IPS-18c (cell line): ENCODE data around the gene CREB5.
"Not testable (repeated sequence)": the region's sequence is repeated elsewhere in the genome, so short reads cannot be mapped to it uniquely, and the experiment has no call there.

Experiments used
- H3K4me3 ChIP-seq: 2 replicates; pipeline ENCODE4 v1.7.0; 2013; ENCODE audit warnings: low read depth, mild to moderate bottlenecking, low read length, moderate library complexity; ENCODE audit not compliant: insufficient read depth
- H3K9me3 ChIP-seq: one replicate; pipeline ENCODE4 v1.6.1; 2013; ENCODE audit warnings: mild to moderate bottlenecking, low read length, moderate library complexity; ENCODE audit not compliant: control insufficient read depth, insufficient read depth

The CREB5 gene

GRCh38 chr7:28544453-28545117 lies 132.3 kb downstream of the CREB5 start:
- no peaks in the 10 kb centered on the region for H3K9me3 ChIP-seq
- H3K4me3 ChIP-seq: no peak overlapping the region

GRCh38 chr7:28546067-28546466 lies 133.7 kb downstream of the CREB5 start:
- no peaks in the 10 kb centered on the region for H3K9me3 ChIP-seq
- no peak overlapping the region for H3K4me3 ChIP-seq

DNA sequence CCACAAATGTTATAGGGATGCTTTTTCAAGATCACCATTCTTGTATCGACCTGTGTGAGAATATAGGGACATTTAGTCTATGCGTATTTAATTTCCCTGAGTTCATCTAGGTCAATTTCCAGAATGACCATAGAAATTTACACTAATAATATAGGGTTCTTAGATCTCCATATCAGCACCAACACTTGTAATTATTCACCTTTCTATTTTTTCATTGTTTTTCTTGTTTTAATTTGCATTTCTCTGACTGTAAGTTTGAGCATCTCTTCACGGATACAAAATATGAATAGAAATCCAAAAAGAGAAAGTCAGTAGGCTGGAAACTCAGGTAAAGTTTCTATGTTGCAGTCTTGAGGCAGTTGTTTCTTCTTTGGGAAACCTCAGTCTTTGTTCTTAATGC lies 134.8 kb downstream of the CREB5 start:
- Histone ChIP-seq H3K9me3 (no peaks in the 10 kb centered on the region), H3K4me3 (no peak overlapping the region)

DNA sequence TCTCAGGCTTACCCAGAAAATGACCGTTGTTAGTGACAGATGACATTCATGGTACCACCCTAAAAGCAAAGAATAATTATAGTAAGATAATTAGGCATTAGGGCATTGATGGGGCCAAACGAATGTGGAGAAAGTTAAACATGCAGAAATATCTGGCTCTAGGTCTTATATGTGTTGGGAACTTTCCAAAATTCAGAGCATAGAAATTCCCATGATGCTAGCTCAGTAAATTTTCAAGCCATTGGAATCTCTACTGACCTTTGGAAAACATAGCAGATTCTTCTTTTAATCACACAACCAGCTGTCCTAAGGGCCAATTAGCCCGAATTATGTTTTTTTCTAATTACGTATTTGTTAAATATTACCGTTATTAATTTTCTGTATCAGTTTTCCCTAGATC lies 136.1 kb downstream of the CREB5 start:
- Histone ChIP-seq H3K4me3 (no peak overlapping the region), H3K9me3 (no peaks in the 10 kb centered on the region)

GRCh38 chr7:28549998-28550397 lies 137.7 kb downstream of the CREB5 start:
- Histone ChIP-seq H3K4me3 (no peak overlapping the region), H3K9me3 (no peaks in the 10 kb centered on the region)

DNA sequence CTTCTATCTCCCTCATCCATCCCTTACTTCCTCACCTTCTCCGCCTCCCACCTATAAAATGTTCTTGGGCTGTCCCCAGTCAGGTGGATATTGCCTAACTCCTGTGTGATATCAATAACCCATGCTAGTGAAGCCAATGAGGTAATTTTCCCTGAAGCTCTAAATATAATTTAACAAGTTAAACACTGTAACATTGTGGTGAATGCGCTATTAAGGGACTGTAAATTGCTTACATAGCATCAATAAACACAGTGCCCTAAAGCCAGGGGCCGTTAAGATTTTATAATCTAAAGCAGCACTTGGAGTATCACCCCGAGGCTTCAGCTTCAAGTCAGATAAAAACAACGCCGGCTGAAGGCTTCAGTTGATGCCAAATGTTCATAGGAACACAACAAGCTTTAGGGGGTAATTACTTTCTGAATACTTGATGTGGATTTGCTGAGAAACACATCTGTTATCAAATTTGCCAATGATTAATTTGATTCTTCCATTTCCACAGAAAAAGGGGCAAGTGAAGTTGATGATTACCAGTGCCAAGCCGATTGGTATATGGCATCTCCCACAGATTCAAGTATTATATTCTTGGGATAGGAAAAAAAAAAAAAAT lies 138.4 kb downstream of the CREB5 start:
- H3K9me3 ChIP-seq: no peaks in the 10 kb centered on the region
- no peak overlapping the region for H3K4me3 ChIP-seq

DNA sequence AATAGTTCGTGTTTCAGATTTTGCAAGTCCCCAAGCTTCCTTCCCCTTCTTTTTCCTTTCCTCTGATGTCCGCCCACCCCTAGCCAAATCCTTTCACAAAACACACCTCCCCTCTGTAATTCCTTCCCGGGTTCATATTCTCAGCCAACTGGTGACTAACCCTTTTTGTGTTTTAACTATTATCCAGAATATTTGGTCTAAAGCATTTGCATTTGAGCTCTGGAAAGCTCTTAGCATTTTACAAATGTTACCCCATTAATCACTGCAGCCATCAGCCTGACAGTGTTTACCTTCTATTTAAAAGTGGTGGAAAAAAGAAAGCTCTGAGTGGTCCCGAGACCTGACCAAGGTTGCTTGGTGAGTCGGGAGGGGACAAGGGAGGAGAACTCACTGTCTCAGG lies 139.0 kb downstream of the CREB5 start:
- no peak overlapping the region for H3K4me3 ChIP-seq
- no peaks in the 10 kb centered on the region for H3K9me3 ChIP-seq

DNA sequence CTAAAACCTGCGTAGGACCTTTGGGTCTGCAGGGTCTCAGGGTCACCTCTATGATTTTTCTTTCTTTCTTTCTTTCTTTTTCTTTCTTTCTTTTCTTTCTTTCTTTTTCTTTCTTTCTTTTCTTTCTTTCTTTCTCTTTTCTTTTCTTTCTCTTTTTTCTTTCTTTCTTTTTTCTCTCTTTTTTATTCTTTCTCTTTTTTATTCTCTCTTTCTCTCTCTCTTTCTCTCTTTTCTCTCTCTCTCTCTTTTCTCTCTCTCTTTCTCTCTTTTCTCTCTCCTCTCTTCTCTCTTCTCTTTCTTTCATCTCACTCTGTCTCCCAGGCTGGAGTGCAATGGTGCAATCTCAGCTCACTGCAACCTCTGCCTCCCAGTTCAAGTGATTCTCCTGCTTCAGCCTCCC lies 139.4 kb downstream of the CREB5 start:
- not testable (repeated sequence) for H3K4me3 ChIP-seq, H3K9me3 ChIP-seq

DNA sequence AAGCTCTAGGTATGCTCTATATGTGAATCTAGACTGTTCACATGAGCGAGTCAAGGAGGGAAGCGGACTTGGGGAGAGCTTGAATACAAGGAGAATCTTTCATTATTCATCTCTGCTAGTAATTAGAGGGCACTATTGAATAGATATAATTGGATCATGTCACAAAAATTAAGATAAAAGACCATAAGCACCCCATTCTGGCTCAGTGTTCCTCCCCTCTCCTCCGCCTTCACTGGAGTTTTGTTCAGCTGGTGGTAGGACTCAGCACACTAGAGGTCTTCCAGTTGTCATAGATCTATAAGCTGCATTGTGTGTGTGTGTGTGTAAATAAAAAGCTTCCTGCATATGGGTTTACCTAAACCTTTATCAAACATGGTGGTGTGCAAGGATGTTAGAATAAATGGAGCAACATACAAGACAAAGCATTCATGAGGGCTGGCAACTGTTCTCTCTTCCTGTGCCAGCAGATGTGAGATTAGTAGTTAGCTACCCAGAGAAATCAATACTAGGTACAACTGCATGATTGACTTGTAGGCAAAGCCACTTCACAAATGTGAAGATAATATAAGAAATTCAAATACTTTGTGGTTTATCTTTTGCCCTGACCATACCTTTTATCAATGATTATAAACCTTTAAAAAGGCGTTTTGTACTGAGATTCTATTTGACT lies 142.6 kb downstream of the CREB5 start:
- Histone ChIP-seq H3K4me3 (no peak overlapping the region), H3K9me3 (no peaks in the 10 kb centered on the region)

DNA sequence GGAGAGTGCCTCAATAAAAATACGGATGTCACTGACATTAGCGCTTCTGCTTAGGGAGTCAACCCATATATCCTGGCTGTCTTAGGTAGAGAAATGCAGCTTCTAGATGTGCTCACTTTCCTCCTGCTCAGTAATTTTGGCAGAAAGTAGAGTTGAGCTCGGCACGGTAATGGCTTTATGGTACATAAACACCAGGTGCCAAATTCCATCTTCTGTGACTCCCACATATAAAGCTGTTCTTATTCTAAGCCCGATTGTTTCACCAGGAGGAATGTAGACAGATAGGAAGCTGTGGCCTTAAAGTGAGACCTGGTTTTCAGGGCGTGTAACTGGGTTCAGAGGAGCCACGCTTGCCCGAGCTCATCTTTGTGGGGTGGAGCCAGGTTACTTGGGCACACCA lies 143.7 kb downstream of the CREB5 start:
- H3K4me3 ChIP-seq: no peak overlapping the region
- no peaks in the 10 kb centered on the region for H3K9me3 ChIP-seq

GRCh38 chr7:28556671-28557070 lies 144.4 kb downstream of the CREB5 start:
- no peaks in the 10 kb centered on the region for H3K9me3 ChIP-seq
- no peak overlapping the region for H3K4me3 ChIP-seq

DNA sequence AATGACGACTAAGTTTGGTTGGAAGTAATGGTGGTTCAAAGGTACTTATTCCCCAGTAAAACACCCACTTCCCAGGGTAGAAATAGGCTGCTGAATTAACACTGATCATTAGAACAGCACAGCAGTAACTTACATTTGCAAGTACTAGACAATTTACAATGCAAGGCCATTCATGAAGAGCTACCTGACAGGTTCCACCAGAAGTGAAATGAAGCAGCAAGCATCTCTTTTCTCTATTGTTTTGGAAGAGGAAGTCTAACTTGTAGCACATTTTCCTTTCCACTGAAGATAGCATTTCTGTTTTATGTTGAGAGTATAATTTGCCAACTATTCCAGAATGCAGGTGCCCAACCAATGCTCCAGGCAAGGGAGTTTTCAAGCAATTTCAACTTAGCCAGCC lies 145.9 kb downstream of the CREB5 start:
- Histone ChIP-seq H3K4me3 (no peak overlapping the region), H3K9me3 (no peaks in the 10 kb centered on the region)

- no peak overlapping the region for H3K4me3 ChIP-seq
Measured at GRCh38 chr7:28560767-28561166, 148.4 kb downstream of the CREB5 start.

DNA sequence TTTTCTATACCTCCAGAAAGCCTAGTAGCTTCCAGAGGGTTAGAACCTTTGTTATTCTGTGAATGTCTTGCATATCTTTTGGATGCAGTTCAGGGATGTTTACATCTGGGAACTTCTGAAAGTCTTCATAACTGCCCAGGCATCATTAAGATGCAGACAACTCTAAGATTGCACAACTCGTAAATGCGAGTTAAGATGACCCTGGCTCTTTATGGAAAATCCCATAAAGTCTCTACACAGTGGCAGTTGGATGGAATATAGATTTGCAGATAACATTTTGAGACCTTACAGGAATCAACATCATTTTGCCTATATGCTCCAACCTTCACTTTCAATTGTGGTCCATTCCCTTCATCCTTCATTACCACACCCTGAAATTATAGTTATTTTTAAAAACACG lies 151.7 kb downstream of the CREB5 start:
- no peaks in the 10 kb centered on the region for H3K9me3 ChIP-seq
- H3K4me3 ChIP-seq: no peak overlapping the region

More at GRCh38 chr7:28560767-28561166, 148.4 kb downstream of the CREB5 start:
- H3K9me3 ChIP-seq: no peaks in the 10 kb centered on the region

GRCh38 chr7:28564755-28565374 lies 152.5 kb downstream of the CREB5 start:
- H3K4me3 ChIP-seq: no peak overlapping the region
- no peaks in the 10 kb centered on the region for H3K9me3 ChIP-seq

DNA sequence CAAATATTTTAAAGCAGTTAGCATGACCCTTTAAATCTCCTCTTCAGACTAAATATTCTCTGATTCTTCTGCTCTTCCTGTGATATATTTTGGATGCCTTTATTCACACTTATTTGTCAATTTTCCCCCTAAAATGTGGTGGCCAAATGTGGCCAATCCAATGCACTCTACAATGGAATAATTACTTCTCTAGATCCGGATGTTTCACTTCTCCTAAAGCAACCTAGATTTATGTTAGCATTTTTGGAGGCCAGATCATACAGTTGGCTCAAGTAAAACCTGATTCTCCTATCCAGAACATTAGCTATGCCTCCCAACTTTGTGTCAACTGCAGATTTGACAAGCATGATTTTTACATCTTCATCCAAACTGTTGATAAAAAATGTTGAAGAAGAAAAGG lies 153.7 kb downstream of the CREB5 start:
- Histone ChIP-seq H3K4me3 (no peak overlapping the region), H3K9me3 (no peaks in the 10 kb centered on the region)

DNA sequence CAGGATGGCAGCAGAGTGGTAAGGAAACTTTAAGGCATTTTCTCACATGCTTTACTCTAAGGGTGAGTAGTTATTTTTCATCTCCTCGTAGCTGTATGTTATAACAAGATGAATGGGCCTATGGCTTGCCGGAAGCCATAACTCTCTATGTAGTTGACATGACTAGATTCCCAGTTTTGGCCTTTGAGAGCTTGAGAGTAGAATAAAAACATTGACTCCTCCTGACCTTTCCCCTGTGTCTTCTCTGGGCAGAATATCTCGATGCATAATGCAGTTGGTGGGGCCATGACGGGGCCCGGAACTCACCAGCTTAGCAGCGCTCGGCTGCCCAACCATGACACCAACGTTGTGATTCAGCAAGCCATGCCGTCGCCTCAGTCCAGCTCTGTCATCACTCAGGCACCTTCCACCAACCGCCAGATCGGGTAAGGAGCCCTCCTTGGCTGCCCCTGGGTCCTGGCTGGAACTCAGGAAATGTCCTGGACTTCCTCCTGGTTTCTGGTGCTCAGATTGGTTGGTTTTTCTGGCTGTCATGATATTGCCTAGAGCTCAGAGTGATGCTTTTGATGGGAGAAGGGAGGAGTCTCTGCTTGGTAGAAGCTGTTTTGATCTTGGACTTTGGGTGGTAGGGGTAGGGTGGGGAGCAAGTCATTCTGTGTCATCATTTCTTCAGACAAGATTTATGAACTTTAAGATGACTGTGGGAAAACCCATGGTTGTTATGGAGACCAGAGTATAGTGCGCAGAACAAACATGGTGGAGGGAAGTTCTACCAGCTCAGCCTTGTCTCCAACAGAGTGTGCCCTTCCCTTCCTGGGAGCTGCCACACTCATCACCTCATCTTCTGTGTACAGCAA lies 158.0 kb downstream of the CREB5 start:
- no peak overlapping the region for H3K4me3 ChIP-seq

More for the DNA sequence above, 158.0 kb downstream of the CREB5 start:
- H3K9me3 ChIP-seq: no peaks in the 10 kb centered on the region
